GM12892 (cell line): Measurements from ENCODE around the gene AVL9.

Experiments used
- POLR2A ChIP-seq: IDR thresholded peaks from 2 replicates; pipeline ENCODE4 v1.6.1; 2011; ENCODE audit warnings: low read depth, low read length, control low read depth
- POLR2AphosphoS5 ChIP-seq: IDR thresholded peaks from 2 replicates; pipeline ENCODE4 v1.6.1; 2011; ENCODE audit warnings: low read depth, low read length, control low read depth
- TAF1 ChIP-seq: IDR thresholded peaks from 2 replicates; pipeline ENCODE4 v1.6.1; 2011; ENCODE audit warnings: low read depth, mild to moderate bottlenecking, control low read depth, low read length, borderline replicate concordance

DNA sequence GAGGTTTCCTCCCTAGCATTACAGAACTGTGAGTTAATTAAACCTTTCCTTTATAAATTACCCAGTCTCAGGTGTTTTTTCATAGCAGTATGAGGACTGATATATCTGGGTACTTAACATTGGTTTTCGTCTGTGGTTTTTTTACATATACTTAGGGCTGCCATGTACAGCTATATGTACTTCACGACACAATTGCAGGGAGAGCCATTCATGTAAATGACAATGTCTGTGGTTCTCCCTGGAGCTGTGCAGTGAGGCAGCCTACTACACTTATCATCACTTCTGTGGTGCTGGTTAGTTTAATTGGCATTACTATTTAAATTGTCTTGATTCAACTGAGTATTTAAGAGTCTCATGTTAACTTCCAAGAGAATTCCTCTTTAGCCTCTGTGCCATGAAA is 40.7 kb downstream of the AVL9 start:
- TF ChIP-seq POLR2A (no peak), POLR2AphosphoS5 (no peak), TAF1 (no peak)
